Gastroesophageal sphincter (tissue), 3 donors: Measurements from ENCODE around the gene AFTPH.

ENCODE experiments used
- POLR2A ChIP-seq, 2 donors: fragments of 450-650 bp; IDR thresholded peaks; one replicate each; pipeline ENCODE4 v1.6.1; 2017; ENCODE audit warnings: antibody characterized with exemption in 2 of 2, mild to moderate bottlenecking in 2 of 2, moderate library complexity in 1 of 2
- TF ChIP-seq, protein P1 (sequence below), 4 experiments: fragments of 200-600 bp in 2 of 4; fragments of 450-650 bp in 2 of 4; sonication (generic) in 1 of 4; IDR thresholded peaks; one replicate each; pipeline ENCODE4 v1.5.1; 2017 to 2019; ENCODE audit warnings: antibody characterized with exemption in 4 of 4, mild to moderate bottlenecking in 2 of 4, moderate library complexity in 2 of 4

DNA sequence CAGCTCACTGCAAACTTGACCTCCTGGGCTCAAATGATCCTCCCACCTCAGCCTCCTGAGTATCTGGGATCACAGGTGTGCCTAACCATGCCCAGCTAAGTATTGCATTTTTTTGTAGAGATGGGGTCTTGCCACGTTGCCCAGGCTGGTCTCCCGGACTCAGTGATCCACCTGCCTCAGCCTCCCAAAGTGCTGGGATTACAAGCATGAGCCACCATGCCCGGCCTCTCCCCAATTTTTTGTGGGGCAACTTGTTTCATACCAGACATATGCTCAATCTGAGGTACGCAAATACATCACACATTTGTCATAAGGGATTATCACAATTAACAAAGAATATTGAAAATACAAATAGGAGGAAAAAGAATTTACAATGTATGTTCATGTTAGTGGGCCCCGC, 42.5 kb upstream of the AFTPH start:
- TF ChIP-seq, protein P1, sequence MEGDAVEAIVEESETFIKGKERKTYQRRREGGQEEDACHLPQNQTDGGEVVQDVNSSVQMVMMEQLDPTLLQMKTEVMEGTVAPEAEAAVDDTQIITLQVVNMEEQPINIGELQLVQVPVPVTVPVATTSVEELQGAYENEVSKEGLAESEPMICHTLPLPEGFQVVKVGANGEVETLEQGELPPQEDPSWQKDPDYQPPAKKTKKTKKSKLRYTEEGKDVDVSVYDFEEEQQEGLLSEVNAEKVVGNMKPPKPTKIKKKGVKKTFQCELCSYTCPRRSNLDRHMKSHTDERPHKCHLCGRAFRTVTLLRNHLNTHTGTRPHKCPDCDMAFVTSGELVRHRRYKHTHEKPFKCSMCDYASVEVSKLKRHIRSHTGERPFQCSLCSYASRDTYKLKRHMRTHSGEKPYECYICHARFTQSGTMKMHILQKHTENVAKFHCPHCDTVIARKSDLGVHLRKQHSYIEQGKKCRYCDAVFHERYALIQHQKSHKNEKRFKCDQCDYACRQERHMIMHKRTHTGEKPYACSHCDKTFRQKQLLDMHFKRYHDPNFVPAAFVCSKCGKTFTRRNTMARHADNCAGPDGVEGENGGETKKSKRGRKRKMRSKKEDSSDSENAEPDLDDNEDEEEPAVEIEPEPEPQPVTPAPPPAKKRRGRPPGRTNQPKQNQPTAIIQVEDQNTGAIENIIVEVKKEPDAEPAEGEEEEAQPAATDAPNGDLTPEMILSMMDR (IDR thresholded peaks at IDR 0.05), result no peak
- TF ChIP-seq POLR2A (IDR thresholded peaks at IDR 0.05), result no peak
